Fibroblast of the aortic adventitia (primary cell): ENCODE results near the gene IP6K3. TPM values are rescaled to one million over a fixed set of nuclear protein-coding genes. Genes with fewer than 3 reads are reported as not detected.

ENCODE experiments used
- DNase-seq: peaks from one replicate; pipeline ENCODE4 v3.0.0-alpha.2; 2010; ENCODE audit warnings: low read depth
- H3K4me3 ChIP-seq: 2 replicates; pipeline ENCODE4 v1.5.1; 2011; ENCODE audit warnings: low read depth, mild to moderate bottlenecking, control low read depth, low read length, moderate library complexity
- total RNA-seq: library from RNA; depleted of rRNA; stranded (reverse); fragments of >200 nt; gene quantifications from 2 replicates; pipeline ENCODE4 v1.2.3, GENCODE V29; 2012; ENCODE audit warnings: low replicate concordance
- TF ChIP-seq, protein P1 (sequence below): IDR thresholded peaks from 2 replicates; pipeline ENCODE4 v1.5.1; 2011; ENCODE audit warnings: mild to moderate bottlenecking, low read length, control low read depth, inconsistent platforms; ENCODE audit not compliant: insufficient read depth

Gene IP6K3
- total RNA-seq, 1 donor = not detected

- no peak overlapping the region for H3K4me3 ChIP-seq
- TF ChIP-seq, protein P1, sequence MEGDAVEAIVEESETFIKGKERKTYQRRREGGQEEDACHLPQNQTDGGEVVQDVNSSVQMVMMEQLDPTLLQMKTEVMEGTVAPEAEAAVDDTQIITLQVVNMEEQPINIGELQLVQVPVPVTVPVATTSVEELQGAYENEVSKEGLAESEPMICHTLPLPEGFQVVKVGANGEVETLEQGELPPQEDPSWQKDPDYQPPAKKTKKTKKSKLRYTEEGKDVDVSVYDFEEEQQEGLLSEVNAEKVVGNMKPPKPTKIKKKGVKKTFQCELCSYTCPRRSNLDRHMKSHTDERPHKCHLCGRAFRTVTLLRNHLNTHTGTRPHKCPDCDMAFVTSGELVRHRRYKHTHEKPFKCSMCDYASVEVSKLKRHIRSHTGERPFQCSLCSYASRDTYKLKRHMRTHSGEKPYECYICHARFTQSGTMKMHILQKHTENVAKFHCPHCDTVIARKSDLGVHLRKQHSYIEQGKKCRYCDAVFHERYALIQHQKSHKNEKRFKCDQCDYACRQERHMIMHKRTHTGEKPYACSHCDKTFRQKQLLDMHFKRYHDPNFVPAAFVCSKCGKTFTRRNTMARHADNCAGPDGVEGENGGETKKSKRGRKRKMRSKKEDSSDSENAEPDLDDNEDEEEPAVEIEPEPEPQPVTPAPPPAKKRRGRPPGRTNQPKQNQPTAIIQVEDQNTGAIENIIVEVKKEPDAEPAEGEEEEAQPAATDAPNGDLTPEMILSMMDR = no peak
- no peak for DNase-seq
These were observed 62.9 kb downstream of the IP6K3 start for GRCh38 chr6:33683576-33684427.

DNA sequence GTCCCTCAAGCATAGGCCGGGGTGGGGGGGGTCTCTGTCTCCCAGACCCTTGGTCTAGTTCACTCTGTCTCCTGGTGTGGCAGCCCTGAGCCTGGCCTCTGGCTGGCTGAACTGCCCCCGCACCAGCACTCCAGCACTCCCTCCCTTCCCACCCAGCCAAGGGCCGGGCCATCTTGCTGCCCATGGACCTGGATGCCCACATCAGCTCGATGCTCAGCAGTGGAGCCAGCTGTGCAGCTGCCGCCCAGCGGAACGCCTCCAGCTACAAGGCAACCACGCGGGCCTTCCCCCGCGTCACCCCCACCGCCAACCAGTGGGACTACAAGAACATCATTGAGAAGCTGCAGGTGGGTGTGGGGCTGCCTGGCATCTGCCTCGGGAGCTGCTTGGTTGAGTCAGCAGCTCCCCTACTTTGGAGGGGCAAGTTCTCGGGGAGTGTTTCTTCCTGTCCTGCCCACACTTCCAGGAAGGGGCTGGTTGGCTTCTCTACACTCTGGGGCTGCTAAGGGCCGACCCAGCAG, 63.6 kb downstream of the IP6K3 start:
- TF ChIP-seq, protein P1 = no peak
- no peak overlapping the region for H3K4me3 ChIP-seq
- no peak for DNase-seq

GRCh38 chr6:33682341-33682740, 64.4 kb downstream of the IP6K3 start:
- TF ChIP-seq, protein P1 = no peak
- no peak overlapping the region for H3K4me3 ChIP-seq
- DNase-seq = no peak

- TF ChIP-seq, protein P1 = no peak
- no peak for DNase-seq
- no peak overlapping the region for H3K4me3 ChIP-seq
These were observed 66.9 kb downstream of the IP6K3 start for GRCh38 chr6:33679761-33680160.

DNA sequence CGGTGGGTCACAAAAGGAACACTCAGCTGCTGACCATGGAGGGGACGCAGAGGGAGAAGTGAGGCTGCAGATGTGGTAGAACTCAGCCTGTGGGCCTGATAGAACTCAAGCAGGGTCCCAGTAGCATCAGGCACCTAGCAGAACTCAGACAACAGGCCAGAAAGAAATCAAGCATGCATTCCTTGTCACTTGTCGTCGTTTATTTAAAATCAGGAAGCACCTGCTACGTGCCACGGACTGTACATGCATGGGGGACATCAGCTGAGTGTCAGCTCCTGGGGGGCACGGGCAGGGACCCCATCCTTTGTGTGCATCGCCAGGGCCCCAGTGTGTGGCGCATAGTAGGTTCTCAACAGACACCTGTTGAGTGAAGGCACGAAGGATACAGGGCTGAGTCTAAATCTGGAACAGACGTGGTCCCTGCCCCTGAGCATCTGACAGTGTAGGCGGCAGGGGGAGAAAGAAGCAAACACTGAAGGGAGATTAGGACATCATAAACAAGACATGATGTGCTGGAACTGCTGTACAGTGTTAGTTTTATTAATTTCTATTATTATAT, 67.7 kb downstream of the IP6K3 start:
- TF ChIP-seq, protein P1 = no peak
- no peak for DNase-seq
- no peak overlapping the region for H3K4me3 ChIP-seq

DNA sequence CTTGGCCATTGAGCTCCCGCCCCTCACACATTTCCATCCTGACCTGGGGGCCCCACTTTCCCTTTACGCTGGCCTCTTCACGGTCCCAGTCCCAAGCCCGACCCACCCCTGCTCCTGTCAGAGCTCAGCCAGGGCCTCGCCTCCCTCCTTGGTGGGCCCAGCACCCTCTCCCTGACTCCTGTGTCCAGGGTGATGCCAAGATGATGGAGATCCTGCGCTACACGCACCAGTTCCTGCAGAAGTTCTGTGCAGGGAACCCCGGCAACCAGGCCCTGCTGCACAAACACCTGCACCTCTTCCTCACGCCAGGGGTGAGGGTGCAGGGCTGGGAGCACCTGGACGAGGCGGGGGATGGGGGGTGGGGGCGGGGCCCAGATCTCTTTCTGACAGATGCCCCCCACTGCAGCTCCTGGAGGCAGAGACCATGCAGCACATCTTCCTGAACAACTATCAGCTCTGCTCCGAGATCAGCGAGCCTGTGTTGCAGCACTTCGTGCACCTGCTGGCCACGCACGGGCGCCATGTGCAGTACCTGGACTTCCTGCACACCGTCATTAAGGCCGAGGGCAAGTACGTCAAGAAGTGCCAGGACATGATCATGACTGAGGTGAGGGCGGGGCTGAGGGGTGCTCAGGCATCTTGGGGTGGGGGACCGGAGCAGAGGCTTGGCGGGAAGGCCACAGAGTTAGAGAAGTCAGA, 68.3 kb downstream of the IP6K3 start:
- no peak for DNase-seq
- TF ChIP-seq, protein P1 = no peak
- H3K4me3 ChIP-seq = no peak overlapping the region
